Hematopoietic multipotent progenitor cell treated with erythropoietin and hydrocortisone succinate and interleukin-3 and kit ligand, for 4 days (in vitro differentiated cells): ENCODE data around the gene MRGPRX3.
"Not testable (repeated sequence)": the region's sequence is repeated elsewhere in the genome, so short reads cannot be mapped to it uniquely, and the experiment has no call there.

ENCODE experiments used
- DNase-seq: peaks from one replicate; pipeline ENCODE4 v3.0.0-alpha.2; 2015

MRGPRX3 gene

DNA sequence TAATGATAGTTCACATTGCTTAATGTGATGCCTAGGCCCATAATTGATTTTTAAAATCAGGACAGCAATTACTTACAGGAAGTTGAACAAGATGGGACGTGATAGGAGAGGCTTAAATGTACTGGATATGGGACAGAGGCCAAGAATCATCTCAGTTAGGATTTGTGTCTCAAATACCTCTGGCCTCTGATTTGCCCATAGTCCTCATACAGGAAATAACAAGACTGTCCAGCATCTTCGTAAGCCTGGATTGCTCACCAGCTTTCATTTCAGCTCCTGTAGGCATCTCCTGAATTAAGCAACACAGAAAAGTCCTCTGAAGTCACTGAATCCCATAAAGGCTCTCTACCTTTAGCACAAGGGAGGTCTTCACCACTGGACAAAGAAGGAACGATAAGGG lies at the start of gene MRGPRX3:
Gene MRGPRX3, plus strand, starts transcription at position 231 of the 400 bp plus-strand sequence. CDS start 4,632 bp downstream, outside the sequence.
- no peak for DNase-seq

- DNase-seq, result no peak
Measured at GRCh38 chr11:18088366-18088765, 44.0 kb upstream of the MRGPRX3 start.

- DNase-seq, result peak; percentile 73
Measured at GRCh38 chr11:18088966-18089365, 43.4 kb upstream of the MRGPRX3 start.

DNA sequence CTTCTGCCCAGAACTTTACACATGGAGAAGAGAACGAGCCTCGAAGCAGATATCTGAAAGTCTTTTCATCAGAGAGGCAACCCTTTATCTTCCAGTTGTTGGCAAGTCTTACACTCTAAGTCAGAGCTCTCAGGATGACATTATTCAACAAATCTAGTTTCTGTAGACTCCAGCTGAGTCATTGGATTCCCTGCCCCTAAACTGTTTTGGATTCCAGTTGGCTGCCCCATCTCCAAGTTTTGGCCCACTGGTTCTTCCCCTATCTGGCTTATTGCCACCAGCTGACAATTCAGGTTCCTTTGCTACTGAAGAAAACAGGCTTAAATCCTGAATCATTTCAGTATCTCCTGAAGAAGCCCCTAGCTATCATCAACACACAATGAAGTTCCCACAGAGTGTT lies 40.6 kb upstream of the MRGPRX3 start:
- DNase-seq, result no peak

DNA sequence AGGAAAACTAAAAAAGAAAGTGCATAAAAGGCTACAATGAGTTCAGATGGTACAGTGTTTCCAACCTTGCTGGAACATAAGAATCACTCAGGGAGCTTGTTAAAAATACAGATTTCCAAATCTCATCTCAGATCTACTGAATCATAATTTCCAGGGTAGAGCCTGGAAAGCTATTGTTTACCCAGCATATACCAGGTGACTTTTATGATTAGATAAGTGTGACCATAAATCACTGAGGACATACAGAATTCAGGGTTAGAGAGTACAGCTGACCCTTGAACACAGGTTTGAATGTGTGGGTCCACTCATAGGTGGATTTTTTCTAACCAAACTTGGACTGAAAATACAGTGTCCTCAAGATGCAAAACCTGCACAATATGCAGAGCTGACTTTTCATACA lies 38.4 kb upstream of the MRGPRX3 start:
- DNase-seq, result no peak

- peak; percentile 25 for DNase-seq
Measured at GRCh38 chr11:18100926-18101656, 31.3 kb upstream of the MRGPRX3 start.

GRCh38 chr11:18105086-18105801 lies 27.1 kb upstream of the MRGPRX3 start:
- DNase-seq, result peak; percentile 27

- peak; percentile 96 for DNase-seq
Measured at GRCh38 chr11:18105802-18106574, 26.4 kb upstream of the MRGPRX3 start, which contains the start of gene SAAL1. TSS of gene SAAL1 (minus strand) at chr11:18106082. CDS start at chr11:18106041, 41 bp downstream.

DNA sequence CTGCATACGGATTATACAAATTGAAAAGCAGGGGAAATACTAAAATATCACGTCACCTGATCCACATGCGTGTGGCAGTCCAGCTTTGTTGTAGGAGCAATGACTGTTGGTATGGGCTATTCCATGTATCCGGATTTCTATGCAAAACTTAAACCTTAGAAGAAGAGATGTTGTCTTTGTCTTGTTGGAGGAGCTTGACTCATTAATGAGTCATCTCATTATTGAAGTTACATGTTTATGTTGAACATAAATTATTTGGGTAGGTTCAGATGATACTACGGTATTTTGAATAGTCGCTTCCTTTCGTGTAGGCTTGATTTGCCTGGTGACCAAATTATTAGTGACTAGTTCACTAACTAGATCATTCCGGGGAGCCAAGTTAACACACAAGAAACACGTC lies 25.7 kb upstream of the MRGPRX3 start:
- no peak for DNase-seq

GRCh38 chr11:18108254-18108653 lies 24.1 kb upstream of the MRGPRX3 start:
- no peak for DNase-seq

DNA sequence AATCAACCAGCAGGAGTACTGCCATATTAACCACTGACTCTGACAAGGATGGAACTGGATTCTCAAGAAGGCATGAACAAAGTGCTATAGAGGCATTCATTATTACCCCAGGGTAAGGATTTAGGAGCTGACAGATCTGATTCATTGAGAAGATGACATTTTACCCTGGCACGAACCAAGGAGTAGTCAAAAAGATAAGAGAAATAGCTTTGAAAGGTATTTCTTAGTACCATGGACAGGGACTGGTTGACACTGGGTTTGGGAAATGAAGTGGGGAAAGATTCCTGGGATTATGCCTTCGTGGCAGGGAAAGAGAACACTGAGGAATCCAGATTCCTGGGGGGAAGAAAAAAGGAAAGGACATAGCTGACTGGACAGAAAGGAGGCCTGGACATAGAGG lies 21.4 kb upstream of the MRGPRX3 start:
- DNase-seq, result no peak

DNA sequence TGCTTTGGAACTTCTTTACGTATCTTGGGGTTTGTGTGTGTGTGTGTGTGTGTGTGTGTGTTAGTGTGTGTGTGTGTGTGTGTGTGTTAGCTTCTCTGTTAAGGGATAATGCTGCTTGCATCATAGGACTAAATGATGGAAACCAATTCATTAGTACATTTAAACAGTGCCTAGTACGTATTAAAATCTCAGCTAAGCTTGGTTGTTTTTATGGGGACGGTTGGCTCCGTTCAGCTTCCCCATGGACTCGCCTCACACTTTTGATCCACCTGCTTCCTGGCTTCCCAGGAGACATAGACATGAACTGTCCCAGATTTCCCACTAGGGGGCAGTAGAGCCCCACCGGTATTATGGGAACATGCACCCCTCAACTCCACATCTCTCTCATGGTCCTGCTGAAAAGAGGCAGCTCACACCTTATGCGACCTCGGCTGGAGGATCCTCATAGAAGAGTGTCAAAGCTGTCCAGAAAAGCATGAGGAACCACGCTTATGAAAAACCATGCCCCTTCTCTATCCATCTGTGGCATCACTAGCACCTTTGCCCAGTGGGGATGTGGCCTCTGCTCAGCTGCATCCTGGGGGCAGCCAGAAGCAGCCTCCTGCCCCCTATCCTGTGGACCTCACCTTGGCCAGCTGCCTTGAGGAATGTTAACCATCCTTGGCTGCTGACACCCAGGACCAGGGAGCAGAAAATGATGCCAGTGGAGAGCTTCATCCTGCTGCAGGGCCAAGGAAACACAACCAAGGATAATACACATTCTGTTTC lies 16.8 kb upstream of the MRGPRX3 start:
- DNase-seq, result peak; percentile 82

DNA sequence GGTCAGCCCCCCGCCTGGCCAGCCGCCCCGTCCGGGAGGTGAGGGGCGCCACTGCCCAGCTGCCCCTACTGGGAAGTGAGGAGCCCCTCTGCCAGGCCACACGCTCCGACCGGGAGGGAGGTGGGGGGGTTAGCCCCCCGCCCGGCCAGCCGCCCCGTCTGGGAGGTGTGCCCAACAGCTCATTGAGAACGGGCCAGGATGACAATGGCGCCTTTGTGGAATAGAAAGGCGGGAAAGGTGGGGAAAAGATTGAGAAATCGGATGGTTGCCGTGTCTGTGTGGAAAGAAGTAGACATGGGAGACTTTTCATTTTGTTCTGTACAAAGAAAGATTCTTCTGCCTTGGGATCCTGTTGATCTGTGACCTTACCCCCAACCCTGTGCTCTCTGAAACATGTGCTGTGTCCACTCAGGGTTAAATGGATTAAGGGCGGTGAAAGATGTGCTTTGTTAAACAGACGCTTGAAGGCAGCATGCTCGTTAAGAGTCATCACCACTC lies 11.0 kb upstream of the MRGPRX3 start:
- DNase-seq, result not testable (repeated sequence)

DNA sequence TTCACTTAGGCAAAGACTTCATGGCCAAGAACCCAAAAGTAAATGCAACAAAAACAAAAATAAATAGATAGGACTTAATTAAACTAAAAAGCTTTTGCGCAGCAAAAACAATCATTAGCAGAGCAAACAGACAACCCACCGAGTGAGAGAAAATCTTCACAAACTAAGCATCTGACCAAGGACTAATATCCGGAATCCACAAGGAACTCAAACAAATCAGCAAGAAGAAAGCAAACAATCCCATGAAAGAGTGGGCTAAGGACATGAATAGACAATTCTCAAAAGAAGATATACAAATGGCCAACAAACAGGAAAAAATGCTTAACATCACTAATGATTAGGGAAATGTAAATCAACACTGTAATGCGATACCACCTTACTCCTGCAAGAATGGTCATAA lies 1.3 kb upstream of the MRGPRX3 start:
- DNase-seq, result not testable (repeated sequence)

- no peak for DNase-seq
Measured at GRCh38 chr11:18135308-18135707, 2.9 kb downstream of the MRGPRX3 start.

DNA sequence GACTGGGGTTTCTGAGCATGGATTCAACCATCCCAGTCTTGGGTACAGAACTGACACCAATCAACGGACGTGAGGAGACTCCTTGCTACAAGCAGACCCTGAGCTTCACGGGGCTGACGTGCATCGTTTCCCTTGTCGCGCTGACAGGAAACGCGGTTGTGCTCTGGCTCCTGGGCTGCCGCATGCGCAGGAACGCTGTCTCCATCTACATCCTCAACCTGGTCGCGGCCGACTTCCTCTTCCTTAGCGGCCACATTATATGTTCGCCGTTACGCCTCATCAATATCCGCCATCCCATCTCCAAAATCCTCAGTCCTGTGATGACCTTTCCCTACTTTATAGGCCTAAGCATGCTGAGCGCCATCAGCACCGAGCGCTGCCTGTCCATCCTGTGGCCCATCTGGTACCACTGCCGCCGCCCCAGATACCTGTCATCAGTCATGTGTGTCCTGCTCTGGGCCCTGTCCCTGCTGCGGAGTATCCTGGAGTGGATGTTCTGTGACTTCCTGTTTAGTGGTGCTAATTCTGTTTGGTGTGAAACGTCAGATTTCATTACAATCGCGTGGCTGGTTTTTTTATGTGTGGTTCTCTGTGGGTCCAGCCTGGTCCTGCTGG lies 4.9 kb downstream of the MRGPRX3 start:
- DNase-seq, result no peak

DNA sequence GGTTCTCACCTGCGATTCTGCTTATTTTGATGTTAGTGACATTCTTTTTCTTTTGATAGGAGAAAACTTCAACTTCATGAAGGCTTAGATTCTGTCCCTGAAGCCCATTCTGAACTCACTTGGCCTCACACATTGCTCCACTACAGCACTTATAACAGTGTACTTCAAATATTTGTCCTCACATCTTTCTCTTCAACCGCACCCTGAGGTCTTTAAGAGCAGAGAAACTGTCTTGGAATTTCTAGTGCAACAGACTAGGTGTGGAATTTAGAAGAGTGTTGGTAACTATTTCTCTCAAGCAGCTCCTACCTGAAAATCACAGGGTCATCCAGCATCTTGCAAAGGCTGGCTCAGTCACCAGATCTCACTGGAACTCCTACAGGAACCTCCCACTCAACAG lies 7.8 kb downstream of the MRGPRX3 start:
- no peak for DNase-seq

- no peak for DNase-seq
Measured at GRCh38 chr11:18144243-18144642, 11.9 kb downstream of the MRGPRX3 start.

DNA sequence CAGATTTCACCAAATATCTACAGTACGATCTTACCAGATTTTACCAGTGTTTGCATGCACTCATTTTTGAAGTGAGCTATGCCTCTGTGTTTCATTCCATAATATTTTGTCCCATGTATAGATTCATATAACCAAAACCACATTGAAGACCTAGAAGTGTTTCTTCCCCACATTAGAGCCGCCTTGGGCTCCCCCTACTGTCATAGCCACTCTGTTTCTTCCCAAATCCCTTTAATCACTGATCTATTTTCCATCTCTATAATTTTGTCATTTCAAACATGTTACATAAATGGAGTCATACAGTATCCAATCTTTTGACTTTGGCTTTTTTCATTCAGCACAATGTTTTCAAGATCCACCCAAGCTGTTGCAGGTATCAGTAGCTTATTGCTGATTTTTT lies 12.7 kb downstream of the MRGPRX3 start:
- DNase-seq, result peak; percentile 17

DNA sequence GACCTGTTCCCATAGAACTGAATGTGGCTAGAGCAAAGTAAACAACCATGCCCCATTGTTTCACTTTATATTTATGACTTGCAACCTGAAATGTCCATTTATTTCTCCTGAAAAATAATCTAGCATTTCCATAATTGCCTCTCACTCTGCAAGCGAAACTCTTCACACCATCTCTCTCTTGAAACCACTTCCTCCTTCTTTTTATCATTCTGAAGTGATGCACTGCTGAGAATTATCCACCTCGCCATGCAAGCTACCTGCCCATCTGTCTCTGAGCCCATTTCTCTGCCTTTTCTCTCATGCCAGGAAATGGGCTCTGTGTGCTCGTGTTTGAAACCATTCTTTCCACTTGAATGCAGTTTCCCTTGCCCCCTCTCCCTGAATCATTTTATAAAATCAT lies 13.5 kb downstream of the MRGPRX3 start:
- DNase-seq, result no peak

- DNase-seq, result no peak
Measured at GRCh38 chr11:18151581-18151980, 19.2 kb downstream of the MRGPRX3 start.

GRCh38 chr11:18168372-18168771 lies 36.0 kb downstream of the MRGPRX3 start:
- DNase-seq, result no peak
